Endothelial cell of umbilical vein (primary cell): ENCODE data around the gene STYK1. TPM values are rescaled to one million over a fixed set of nuclear protein-coding genes. Genes with fewer than 3 reads are reported as not detected.

Experiments
- BruUV-seq: library from RNA; stranded (reverse); fragments of 400-500 nt; replicated peaks from 2 replicates; lab custom pipeline; 2021; lab: Mats Ljungman, UMichigan
- CTCF ChIA-PET: fragments of 300-600, 350-600 bp; sonication (Branson Sonifier 250); formaldehyde crosslinking; loops from one replicate; lab custom pipeline; 2021; ENCODE audit warnings: antibody characterized with exemption, inconsistent platforms; lab: Charles Lee
- POLR2A ChIA-PET: fragments of 300-600, 350-600 bp; sonication (Branson Sonifier 250); formaldehyde crosslinking; loops from one replicate; lab custom pipeline; 2021; ENCODE audit warnings: antibody characterized with exemption, inconsistent platforms; lab: Charles Lee
- DNase-seq: peaks from one replicate; pipeline ENCODE4 v3.0.0-alpha.2; 2011; ENCODE audit warnings: low read depth, low spot score
- FAIRE-seq: peaks from 2 replicates; lab custom pipeline; 2011; peaks lifted over from hg19 to GRCh38; lab: Jason Lieb, UNC
- H2AFZ ChIP-seq: 2 replicates; pipeline ENCODE4 v1.6.0; 2012; ENCODE audit warnings: low read depth, low read length, control low read depth, inconsistent platforms
- H3K27ac ChIP-seq: 2 replicates; pipeline ENCODE4 v1.5.1; 2011; ENCODE audit warnings: low read depth, mild to moderate bottlenecking, control low read depth, low read length, moderate library complexity; ENCODE audit not compliant: insufficient read depth
- H3K27me3 ChIP-seq, 2 experiments: 2 replicates each; pipeline versions ENCODE4 v1.6.0 to v1.6.1; 2011; ENCODE audit warnings: low read length in 2 of 2, mixed read lengths in 1 of 2; ENCODE audit not compliant: control insufficient read depth in 2 of 2, insufficient read depth in 2 of 2
- H3K36me3 ChIP-seq, 2 experiments: 2 replicates in 1 of 2; 3 replicates in 1 of 2; pipeline ENCODE4 v1.5.1; 2011; ENCODE audit warnings: low read length in 2 of 2, mild to moderate bottlenecking in 1 of 2, moderate library complexity in 1 of 2; ENCODE audit not compliant: control insufficient read depth in 2 of 2, insufficient read depth in 2 of 2; ENCODE audit errors: extremely low read depth in 1 of 2
- H3K4me1 ChIP-seq: 3 replicates; pipeline ENCODE4 v1.5.1; 2011; ENCODE audit warnings: mild to moderate bottlenecking, low read length; ENCODE audit not compliant: control insufficient read depth, insufficient read depth; ENCODE audit errors: extremely low read depth
- H3K4me2 ChIP-seq: 2 replicates; pipeline ENCODE4 v1.6.1; 2011; ENCODE audit warnings: low read length, control low read depth, mixed read lengths; ENCODE audit not compliant: insufficient read depth
- H3K4me3 ChIP-seq, 3 experiments: fragments of 200-600 bp in 1 of 3; sonication (generic), shearing (Covaris generic) in 1 of 3; replicated peaks in 1 of 3; 2 replicates each; pipeline ENCODE4 v1.5.1; 2011 to 2016; ENCODE audit warnings: control low read depth in 3 of 3, low read length in 3 of 3, mild to moderate bottlenecking in 2 of 3, inconsistent platforms in 1 of 3, low read depth in 1 of 3, moderate library complexity in 1 of 3; ENCODE audit not compliant: insufficient read depth in 1 of 3
- H3K79me2 ChIP-seq: 2 replicates; pipeline ENCODE4 v1.6.0; 2012; ENCODE audit warnings: low read length, inconsistent platforms; ENCODE audit not compliant: control insufficient read depth, insufficient read depth
- H3K9ac ChIP-seq: replicated peaks from 2 replicates; pipeline ENCODE3; 2011; ENCODE audit warnings: low read length, control low read depth; ENCODE audit not compliant: insufficient read depth; ENCODE audit errors: extremely low read depth
- H3K9me1 ChIP-seq: replicated peaks from 3 replicates; pipeline ENCODE4 v1.6.0; 2011; ENCODE audit warnings: mild to moderate bottlenecking, low read length; ENCODE audit not compliant: control insufficient read depth, insufficient read depth; ENCODE audit errors: extremely low read depth
- H3K9me3 ChIP-seq: replicated peaks from 2 replicates; pipeline ENCODE4 v1.5.1; 2012; ENCODE audit warnings: low read length, inconsistent platforms; ENCODE audit not compliant: control insufficient read depth, insufficient read depth
- H4K20me1 ChIP-seq: replicated peaks from 2 replicates; pipeline ENCODE3; 2011; ENCODE audit warnings: mild to moderate bottlenecking, low read length; ENCODE audit not compliant: control insufficient read depth, insufficient read depth; ENCODE audit errors: extremely low read depth
- EZH2 ChIP-seq: IDR thresholded peaks from 2 replicates; pipeline ENCODE4 v1.6.1; 2012; ENCODE audit warnings: borderline replicate concordance, low read depth, mild to moderate bottlenecking, moderate library complexity, low read length, inconsistent platforms; ENCODE audit not compliant: severe bottlenecking
- FOS ChIP-seq: IDR thresholded peaks from 2 replicates; pipeline ENCODE4 v1.6.1; 2011; ENCODE audit warnings: mild to moderate bottlenecking, low read length, moderate library complexity, borderline replicate concordance; ENCODE audit not compliant: insufficient read depth
- GATA2 ChIP-seq: IDR thresholded peaks from 2 replicates; pipeline ENCODE4 v1.7.0; 2011; ENCODE audit warnings: low read depth, mild to moderate bottlenecking, moderate library complexity, mixed read lengths, low read length; ENCODE audit not compliant: insufficient read length, insufficient read depth
- JUN ChIP-seq: IDR thresholded peaks from 2 replicates; pipeline ENCODE4 v1.6.1; 2011; ENCODE audit warnings: borderline replicate concordance, low read depth; ENCODE audit not compliant: insufficient read length, insufficient read depth
- MYC ChIP-seq: IDR thresholded peaks from one replicate; pipeline ENCODE4 v1.6.1; 2011; ENCODE audit warnings: mild to moderate bottlenecking, low read depth, low read length
- POLR2A ChIP-seq: IDR thresholded peaks from 2 replicates; pipeline ENCODE4 v1.6.1; 2012; ENCODE audit warnings: low read depth, mild to moderate bottlenecking, control low read depth, low read length
- POLR2AphosphoS5 ChIP-seq: IDR thresholded peaks from 2 replicates; pipeline ENCODE4 v1.6.1; 2012; ENCODE audit warnings: low read depth, mild to moderate bottlenecking, control low read depth, low read length, moderate library complexity; ENCODE audit not compliant: insufficient read depth
- dilution Hi-C: fragments of 300-500 bp; cut with MboI; formaldehyde crosslinking; loops from one replicate; pipeline ENCODE4 v1.15.0; 2019; ENCODE audit warnings: low sequenced_read_pairs; ENCODE audit not compliant: extremely low pct_ligation_motif_present
- intact Hi-C: fragments of 100-400 bp; cut with micrococcal nuclease; formaldehyde crosslinking; loops from one replicate; pipeline ENCODE4 v1.10.0; 2022
- polyA plus RNA-seq, 4 experiments: library from polyadenylated mRNA; depleted of rRNA in 3 of 4; stranded (reverse) in 3 of 4; unstranded in 1 of 4; fragments of >200 nt; gene quantifications; 2 replicates each; pipeline versions ENCODE4 v1.2.1 to v1.2.3, GENCODE V29; 2011 to 2012; ENCODE audit warnings: missing spikeins in 1 of 4
- total RNA-seq: library from RNA; stranded (reverse); gene quantifications from 2 replicates; pipeline ENCODE4 v1.2.3, GENCODE V29; 2021
- TF ChIP-seq, protein P1 (sequence below): IDR thresholded peaks from 2 replicates; pipeline ENCODE4 v1.6.1; 2011; ENCODE audit not compliant: insufficient read depth, insufficient read length
- TF ChIP-seq, protein P2 (sequence below), 2 donors: IDR thresholded peaks; 1 replicate in 1 of 2; 2 replicates in 1 of 2; pipeline ENCODE4 v1.5.1; 2011; ENCODE audit warnings: low read length in 2 of 2, mild to moderate bottlenecking in 2 of 2, moderate library complexity in 2 of 2, control low read depth in 1 of 2, inconsistent platforms in 1 of 2, low read depth in 1 of 2; ENCODE audit not compliant: insufficient read depth in 1 of 2; ENCODE audit errors: extremely low read depth in 1 of 2

Gene STYK1
- total and polyA plus RNA-seq, 2 donors (not counting 3 experiments of a cell fraction or from before 2014, with no cell fraction given): 7.7 to 15.2 TPM

DNA sequence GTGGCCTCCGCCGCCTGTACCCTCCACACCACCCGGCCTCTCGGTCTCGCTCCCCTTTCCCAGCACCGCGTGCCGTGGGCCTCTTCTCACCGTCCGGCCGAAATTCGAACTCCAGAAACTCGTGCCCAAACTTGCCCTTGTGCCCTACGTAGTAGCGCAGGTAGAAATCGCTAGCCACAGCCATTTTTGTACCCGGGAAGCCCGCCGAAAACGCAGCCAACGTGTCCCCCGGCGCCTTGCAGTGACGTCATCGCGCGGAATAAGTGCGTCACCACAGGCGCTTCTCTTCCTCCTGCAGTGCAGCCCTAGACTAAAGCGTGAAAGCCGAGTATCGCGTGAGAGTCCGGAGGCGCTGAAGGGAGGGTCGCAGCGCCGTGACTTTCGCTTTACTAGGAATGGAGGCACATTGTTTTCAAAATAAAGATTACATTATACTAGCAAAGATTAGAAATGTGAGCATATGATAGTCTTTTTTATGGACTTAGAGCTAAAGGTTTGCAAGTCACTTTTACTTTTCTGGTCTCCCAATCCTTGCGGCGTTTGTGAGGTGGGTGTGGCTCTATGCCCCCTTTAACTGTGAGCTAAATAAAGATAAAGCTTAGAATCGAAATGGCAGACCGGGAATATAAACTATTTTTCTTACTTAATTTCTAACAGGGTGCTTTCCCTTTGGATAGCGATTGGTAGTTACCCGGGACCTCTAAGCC is 60.4 kb downstream of the STYK1 start, which contains the start of gene MAGOHB:
Gene MAGOHB (minus strand): TSS at position 261 of the 707 bp plus-strand sequence. CDS start 77 bp downstream, at position 184.
- peak within 1 kb of the TSS; percentile 90 for H3K27ac ChIP-seq
- peaks cover 18% of the 10 kb centered on the region for H3K4me1 ChIP-seq
- dilution Hi-C loops (no loop called here), intact Hi-C loops (loop anchor here (1.0 to 5.0 kb wide), 7 partner anchors 28 to 401 kb away; partner anchors contain the start of genes GABARAPL1, STYK1 and YBX3)
- peak within 1 kb of the TSS; percentile 38 for H2AFZ ChIP-seq
- H3K4me2 ChIP-seq: peak within 1 kb of the TSS; percentile 82
- CTCF ChIA-PET: interaction anchor here (0.7 to 2.2 kb wide), 7 partner anchors 17 to 137 kb away, joined by 3 to 9 read pairs (median 3); no protein-coding TSS in a partner anchor
- no peaks in the 10 kb centered on the region for H4K20me1 ChIP-seq
- FAIRE-seq (peak; percentile 86), DNase-seq (peak; percentile 95)
- no peaks in the 10 kb centered on the region for H3K27me3 ChIP-seq
- no peaks in the 10 kb centered on the region for H3K9me1 ChIP-seq
- peak within 1 kb of the TSS; percentile 58 to 96 (median 93) for H3K4me3 ChIP-seq
- POLR2A ChIA-PET: interaction anchor here (1.1 kb wide), 2 partner anchors 27 to 55 kb away, joined by 3 to 4 read pairs; no protein-coding TSS in a partner anchor
- H3K79me2 ChIP-seq: peaks cover 24% of the 10 kb centered on the region
- BruUV-seq: TSS peak; percentile 98
- H3K9ac ChIP-seq: peak within 1 kb of the TSS; percentile 98
- peak; percentile 86 for TF ChIP-seq POLR2AphosphoS5
- no peak for TF ChIP-seq GATA2
- TF ChIP-seq, protein P1, sequence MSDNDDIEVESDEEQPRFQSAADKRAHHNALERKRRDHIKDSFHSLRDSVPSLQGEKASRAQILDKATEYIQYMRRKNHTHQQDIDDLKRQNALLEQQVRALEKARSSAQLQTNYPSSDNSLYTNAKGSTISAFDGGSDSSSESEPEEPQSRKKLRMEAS: peak; percentile 87
- TF ChIP-seq, protein P2, sequence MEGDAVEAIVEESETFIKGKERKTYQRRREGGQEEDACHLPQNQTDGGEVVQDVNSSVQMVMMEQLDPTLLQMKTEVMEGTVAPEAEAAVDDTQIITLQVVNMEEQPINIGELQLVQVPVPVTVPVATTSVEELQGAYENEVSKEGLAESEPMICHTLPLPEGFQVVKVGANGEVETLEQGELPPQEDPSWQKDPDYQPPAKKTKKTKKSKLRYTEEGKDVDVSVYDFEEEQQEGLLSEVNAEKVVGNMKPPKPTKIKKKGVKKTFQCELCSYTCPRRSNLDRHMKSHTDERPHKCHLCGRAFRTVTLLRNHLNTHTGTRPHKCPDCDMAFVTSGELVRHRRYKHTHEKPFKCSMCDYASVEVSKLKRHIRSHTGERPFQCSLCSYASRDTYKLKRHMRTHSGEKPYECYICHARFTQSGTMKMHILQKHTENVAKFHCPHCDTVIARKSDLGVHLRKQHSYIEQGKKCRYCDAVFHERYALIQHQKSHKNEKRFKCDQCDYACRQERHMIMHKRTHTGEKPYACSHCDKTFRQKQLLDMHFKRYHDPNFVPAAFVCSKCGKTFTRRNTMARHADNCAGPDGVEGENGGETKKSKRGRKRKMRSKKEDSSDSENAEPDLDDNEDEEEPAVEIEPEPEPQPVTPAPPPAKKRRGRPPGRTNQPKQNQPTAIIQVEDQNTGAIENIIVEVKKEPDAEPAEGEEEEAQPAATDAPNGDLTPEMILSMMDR (IDR thresholded peaks at IDR 0.05; ENCODE audit: extremely low read depth in 1 of 2, insufficient read depth in 1 of 2, low read depth in 1 of 2, low read length in 2 of 2): no peak
- TF ChIP-seq POLR2A: peak; percentile 70
- TF ChIP-seq JUN: peak; percentile 92
- no peak for TF ChIP-seq FOS
- TF ChIP-seq EZH2: no peak
- peak; percentile 89 for TF ChIP-seq MYC
- H3K9me3 ChIP-seq: no peaks in the 10 kb centered on the region
- peaks cover 4 to 8% of the 10 kb centered on the region in 2 experiments for H3K36me3 ChIP-seq
